ENCODE measurements around the gene CRKL. TPM values are rescaled to one million over a fixed set of nuclear protein-coding genes. Genes with fewer than 3 reads are reported as not detected.

CRKL gene
- total RNA-seq, 1 experiment from 2014 or later = 82.5 TPM

DNA sequence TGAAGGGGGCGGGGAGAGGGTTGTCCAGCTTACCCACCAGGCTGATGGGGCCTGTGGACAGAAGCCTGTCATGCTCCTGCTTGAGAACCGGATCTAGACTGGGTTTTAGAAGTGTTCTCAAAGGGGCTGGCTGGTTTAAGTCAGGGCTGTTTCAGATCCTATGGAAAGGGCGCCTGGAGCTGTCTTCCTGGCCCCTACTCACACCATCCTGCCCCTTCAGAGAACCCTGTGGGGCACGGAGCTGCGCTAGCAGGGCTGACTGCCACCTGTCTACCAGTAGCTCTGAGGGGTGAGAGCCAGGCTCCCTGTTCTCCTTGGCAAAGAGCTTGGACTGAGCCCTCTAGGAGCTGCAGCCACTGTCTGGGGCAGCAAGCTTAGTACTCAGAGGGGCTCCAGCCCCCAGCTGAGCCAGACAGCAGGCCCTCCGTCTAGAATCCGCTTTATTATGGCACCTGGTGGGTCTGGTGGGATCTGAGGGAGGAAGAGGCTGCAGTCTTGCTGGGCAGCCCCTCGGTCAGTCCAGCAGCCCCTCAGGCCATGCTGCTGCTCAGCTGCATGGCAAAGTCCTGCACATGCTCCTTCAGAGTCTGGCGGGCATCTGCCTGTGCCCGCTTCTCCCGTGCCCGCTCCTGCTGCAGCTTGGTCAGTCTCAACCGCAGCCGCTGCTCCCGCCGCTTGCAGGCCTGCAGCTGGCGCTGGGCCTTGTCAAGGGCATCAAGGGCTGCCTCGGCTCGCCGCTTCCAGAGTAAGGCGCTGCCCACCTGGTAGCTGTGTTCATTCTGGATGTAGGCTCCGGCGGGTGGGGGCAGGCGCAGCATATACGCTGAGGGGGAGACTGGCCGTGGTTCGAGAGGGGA is 82.4 kb downstream of the CRKL start:
- peaks cover 18% of the 10 kb centered on the region for H3K4me1 ChIP-seq (ENCODE audit: insufficient read depth, low read length, poor library complexity, severe bottlenecking)
- no peak for TF ChIP-seq EZH2 (IDR thresholded peaks at IDR 0.05; ENCODE audit: borderline replicate concordance, low read depth, low read length, poor library complexity, severe bottlenecking)
- TF ChIP-seq, protein P1, sequence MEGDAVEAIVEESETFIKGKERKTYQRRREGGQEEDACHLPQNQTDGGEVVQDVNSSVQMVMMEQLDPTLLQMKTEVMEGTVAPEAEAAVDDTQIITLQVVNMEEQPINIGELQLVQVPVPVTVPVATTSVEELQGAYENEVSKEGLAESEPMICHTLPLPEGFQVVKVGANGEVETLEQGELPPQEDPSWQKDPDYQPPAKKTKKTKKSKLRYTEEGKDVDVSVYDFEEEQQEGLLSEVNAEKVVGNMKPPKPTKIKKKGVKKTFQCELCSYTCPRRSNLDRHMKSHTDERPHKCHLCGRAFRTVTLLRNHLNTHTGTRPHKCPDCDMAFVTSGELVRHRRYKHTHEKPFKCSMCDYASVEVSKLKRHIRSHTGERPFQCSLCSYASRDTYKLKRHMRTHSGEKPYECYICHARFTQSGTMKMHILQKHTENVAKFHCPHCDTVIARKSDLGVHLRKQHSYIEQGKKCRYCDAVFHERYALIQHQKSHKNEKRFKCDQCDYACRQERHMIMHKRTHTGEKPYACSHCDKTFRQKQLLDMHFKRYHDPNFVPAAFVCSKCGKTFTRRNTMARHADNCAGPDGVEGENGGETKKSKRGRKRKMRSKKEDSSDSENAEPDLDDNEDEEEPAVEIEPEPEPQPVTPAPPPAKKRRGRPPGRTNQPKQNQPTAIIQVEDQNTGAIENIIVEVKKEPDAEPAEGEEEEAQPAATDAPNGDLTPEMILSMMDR (conservative IDR thresholded peaks at IDR 0.05; ENCODE audit: low read depth, low read length) = no peak
- POLR2A ChIA-PET (ENCODE audit: low non-redundant PET) = interaction anchor here (0.6 kb wide), 1 partner anchor 11 kb away, joined by 3 read pairs; no protein-coding TSS in a partner anchor
- intact Hi-C loops (cut with micrococcal nuclease; ENCODE audit: unreplicated experiment) = loop anchor here (2.0 kb wide), 1 partner anchor 81 kb away; no protein-coding TSS in a partner anchor
- CTCF ChIA-PET = no interaction called here
- no TSS peak for BruUV-seq (replicated peaks)
- H3K27me3 ChIP-seq (replicated peaks; ENCODE audit: insufficient read depth, low read depth, low read length, poor library complexity) = no peaks in the 10 kb centered on the region
- no peak overlapping the region for H3K4me3 ChIP-seq (ENCODE audit: low read depth, low read length, poor library complexity, severe bottlenecking)
- no peak for DNase-seq (ENCODE audit: low spot score)
- H3K9me3 ChIP-seq (ENCODE audit: low read depth, low read length, poor library complexity, severe bottlenecking) = no peaks in the 10 kb centered on the region
- no peak overlapping the region for H3K27ac ChIP-seq (ENCODE audit: low read depth, low read length, poor library complexity, severe bottlenecking)
- peaks cover 21% of the 10 kb centered on the region for H3K36me3 ChIP-seq (ENCODE audit: insufficient read depth, low read length, poor library complexity, severe bottlenecking)

DNA sequence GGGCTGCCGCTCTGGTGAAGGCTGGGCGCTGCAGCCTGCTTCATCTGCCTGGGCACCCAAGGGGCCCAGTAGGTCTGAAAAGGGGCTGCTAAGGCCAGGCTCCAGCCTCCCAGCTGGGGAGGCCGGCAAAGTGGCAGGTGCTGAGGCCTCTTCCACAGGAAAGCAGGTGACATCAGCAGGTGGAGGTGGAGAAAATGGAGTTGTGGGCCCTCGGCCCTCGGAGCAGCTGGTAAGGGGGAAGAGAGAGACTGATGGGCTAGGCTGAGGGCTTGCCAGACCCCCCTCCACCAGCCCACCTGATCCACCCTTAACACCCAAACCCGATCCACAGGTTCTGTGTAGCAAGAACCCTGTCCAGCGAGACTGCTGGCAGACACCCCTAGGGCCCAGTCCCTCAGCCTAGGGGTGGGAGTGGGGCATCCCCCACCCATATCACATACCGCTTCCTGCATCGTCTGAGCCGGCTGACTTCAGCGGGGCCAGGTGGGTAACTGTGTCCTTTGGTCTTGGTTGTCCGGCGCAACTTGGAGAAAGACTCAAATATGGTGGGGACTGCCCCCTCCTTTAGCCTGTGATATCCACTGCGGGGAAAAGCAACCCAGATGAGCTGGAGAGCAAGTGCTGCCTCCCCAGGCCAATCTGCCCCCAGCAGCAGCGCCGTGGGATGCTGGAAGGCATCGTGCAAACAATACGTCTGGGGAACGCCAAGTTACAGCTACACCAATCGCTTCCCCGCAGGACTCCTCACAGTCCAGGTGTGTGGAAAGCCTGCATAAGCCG is 83.2 kb downstream of the CRKL start:
- H3K27ac ChIP-seq (ENCODE audit: low read depth, low read length, poor library complexity, severe bottlenecking) = peak overlapping the region; percentile 95
- H3K9me3 ChIP-seq (ENCODE audit: low read depth, low read length, poor library complexity, severe bottlenecking) = no peaks in the 10 kb centered on the region
- no peaks in the 10 kb centered on the region for H3K27me3 ChIP-seq (replicated peaks; ENCODE audit: insufficient read depth, low read depth, low read length, poor library complexity)
- TF ChIP-seq EZH2 (IDR thresholded peaks at IDR 0.05; ENCODE audit: borderline replicate concordance, low read depth, low read length, poor library complexity, severe bottlenecking) = no peak
- TF ChIP-seq, protein P1 (conservative IDR thresholded peaks at IDR 0.05; ENCODE audit: low read depth, low read length) = no peak
- no peak for DNase-seq (ENCODE audit: low spot score)
- ChIA-PET POLR2A (ENCODE audit: low non-redundant PET) (interaction anchor here (0.6 kb wide), 1 partner anchor 11 kb away, joined by 3 read pairs; no protein-coding TSS in a partner anchor), CTCF (no interaction called here)
- peaks cover 18% of the 10 kb centered on the region for H3K4me1 ChIP-seq (ENCODE audit: insufficient read depth, low read length, poor library complexity, severe bottlenecking)
- no TSS peak for BruUV-seq (replicated peaks)
- peaks cover 21% of the 10 kb centered on the region for H3K36me3 ChIP-seq (ENCODE audit: insufficient read depth, low read length, poor library complexity, severe bottlenecking)
- intact Hi-C loops (cut with micrococcal nuclease; ENCODE audit: unreplicated experiment) = loop anchor here (2.0 kb wide), 1 partner anchor 82 kb away; no protein-coding TSS in a partner anchor
- peak overlapping the region; percentile 85 for H3K4me3 ChIP-seq (ENCODE audit: low read depth, low read length, poor library complexity, severe bottlenecking)

DNA sequence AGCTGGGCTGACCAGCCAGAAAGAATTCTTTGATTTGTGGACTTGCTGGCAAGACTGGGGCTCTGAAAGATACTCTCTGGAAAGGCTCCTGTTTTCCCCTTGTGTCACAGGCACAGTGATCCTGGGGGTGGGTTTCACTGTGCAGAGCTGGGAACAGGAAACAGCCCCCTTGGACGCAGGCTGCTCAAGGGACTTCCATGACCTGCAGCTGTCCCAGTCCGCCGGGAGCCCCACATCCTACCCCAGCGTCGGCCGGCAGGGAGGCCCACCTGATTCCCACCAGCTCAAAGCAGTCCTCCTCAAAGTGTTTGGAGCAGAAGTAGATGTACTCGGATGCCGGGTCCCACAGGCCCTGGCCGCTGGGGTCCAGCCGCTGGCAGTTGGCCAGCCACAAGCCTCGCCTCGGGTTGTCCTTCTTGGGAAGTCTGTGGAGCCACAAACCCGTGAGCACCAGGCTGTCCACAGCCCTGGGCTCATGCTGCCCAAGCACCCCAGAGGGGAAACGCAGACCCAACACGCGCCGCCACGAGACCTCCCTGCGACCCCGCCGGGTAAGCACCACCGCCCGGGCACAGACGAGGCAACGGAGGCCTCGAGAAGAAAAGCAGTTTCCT is 83.9 kb downstream of the CRKL start:
- DNase-seq (ENCODE audit: low spot score) = no peak
- Histone ChIP-seq H3K4me3 (ENCODE audit: low read depth, low read length, poor library complexity, severe bottlenecking) (peak overlapping the region; percentile 85), H3K27me3 (replicated peaks; ENCODE audit: insufficient read depth, low read depth, low read length, poor library complexity) (no peaks in the 10 kb centered on the region), H3K4me1 (ENCODE audit: insufficient read depth, low read length, poor library complexity, severe bottlenecking) (peaks cover 18% of the 10 kb centered on the region), H3K9me3 (ENCODE audit: low read depth, low read length, poor library complexity, severe bottlenecking) (no peaks in the 10 kb centered on the region), H3K27ac (ENCODE audit: low read depth, low read length, poor library complexity, severe bottlenecking) (peak overlapping the region; percentile 95), H3K36me3 (ENCODE audit: insufficient read depth, low read length, poor library complexity, severe bottlenecking) (peaks cover 21% of the 10 kb centered on the region)
- ChIA-PET POLR2A (ENCODE audit: low non-redundant PET) (no interaction called here), CTCF (no interaction called here)
- no TSS peak for BruUV-seq (replicated peaks)
- intact Hi-C loops (cut with micrococcal nuclease; ENCODE audit: unreplicated experiment) = loop anchor here (2.0 kb wide), 1 partner anchor 82 kb away; no protein-coding TSS in a partner anchor
- TF ChIP-seq, protein P1 (conservative IDR thresholded peaks at IDR 0.05; ENCODE audit: low read depth, low read length) = no peak
- no peak for TF ChIP-seq EZH2 (IDR thresholded peaks at IDR 0.05; ENCODE audit: borderline replicate concordance, low read depth, low read length, poor library complexity, severe bottlenecking)

Data from A673 (cell line).